B cell (primary cell): ENCODE measurements around the gene ODC1. TPM values are rescaled to one million over a fixed set of nuclear protein-coding genes. Genes with fewer than 3 reads are reported as not detected.

Source experiments
- ATAC-seq: fragments of 200-7000 bp; cut with Tn5 transposase; one replicate; pipeline ENCODE4 v1.10.0; 2021; ENCODE audit warnings: low read depth, mild to moderate bottlenecking, moderate number of reproducible peaks, moderate library complexity
- CTCF ChIA-PET: fragments of 350-600 bp; sonication (Branson Sonifier 250); formaldehyde crosslinking; loops from one replicate; lab custom pipeline; 2021; ENCODE audit warnings: antibody characterized with exemption, inconsistent platforms; lab: Charles Lee
- POLR2A ChIA-PET: fragments of 350-600 bp; sonication (Branson Sonifier 250); formaldehyde crosslinking; loops from one replicate; lab custom pipeline; 2021; ENCODE audit warnings: antibody characterized with exemption; lab: Charles Lee
- DNase-seq: peaks from one replicate; pipeline ENCODE4 v3.0.0; 2013
- H2AFZ ChIP-seq: 2 replicates; pipeline ENCODE4 v1.6.1; 2012; ENCODE audit warnings: mild to moderate bottlenecking, low read depth, low read length; ENCODE audit not compliant: insufficient read depth, poor library complexity, severe bottlenecking
- H3K27ac ChIP-seq, 2 donors: 1 replicate in 1 of 2; 2 replicates in 1 of 2; pipeline ENCODE4 v1.5.1; 2012 to 2013; ENCODE audit warnings: low read length in 2 of 2, mild to moderate bottlenecking in 2 of 2, moderate library complexity in 1 of 2
- H3K27me3 ChIP-seq, 4 experiments: fragments of 200-600 bp in 1 of 4; sonication (generic) in 1 of 4; replicated peaks in 1 of 4; 1 replicate in 2 of 4; 2 replicates in 2 of 4; pipeline versions ENCODE4 v1.6.1 to v1.7.0; 2013 to 2016; ENCODE audit warnings: low read length in 3 of 4, mild to moderate bottlenecking in 2 of 4, mixed read lengths in 1 of 4, moderate library complexity in 1 of 4; ENCODE audit not compliant: insufficient read depth in 4 of 4, control insufficient read depth in 3 of 4; ENCODE audit errors: control extremely low read depth in 1 of 4
- H3K36me3 ChIP-seq, 2 experiments: replicated peaks in 1 of 2; 1 replicate in 1 of 2; 2 replicates in 1 of 2; pipeline versions ENCODE4 v1.6.1 to v1.7.1; 2013; ENCODE audit warnings: low read length in 1 of 2; ENCODE audit not compliant: insufficient read depth in 2 of 2, control insufficient read depth in 1 of 2; ENCODE audit errors: control extremely low read depth in 1 of 2, extremely low read depth in 1 of 2
- H3K4me1 ChIP-seq, 2 donors: fragments of 200-600 bp in 1 of 2; sonication (generic) in 1 of 2; 1 replicate in 1 of 2; 2 replicates in 1 of 2; pipeline versions ENCODE4 v1.5.1 to v1.6.1; 2013 to 2017; ENCODE audit warnings: low read length in 2 of 2; ENCODE audit not compliant: control insufficient read depth in 2 of 2, insufficient read depth in 2 of 2
- H3K4me2 ChIP-seq: replicated peaks from 2 replicates; pipeline ENCODE3; 2012; ENCODE audit warnings: mild to moderate bottlenecking, low read depth, low read length; ENCODE audit not compliant: poor library complexity, severe bottlenecking
- H3K4me3 ChIP-seq, 5 experiments: fragments of 200-600 bp in 1 of 5; sonication (generic) in 1 of 5; 1 replicate in 3 of 5; 2 replicates in 2 of 5; pipeline versions ENCODE4 v1.5.1 to v1.7.0; 2011 to 2016; ENCODE audit warnings: low read length in 4 of 5, mild to moderate bottlenecking in 4 of 5, low read depth in 2 of 5, control low read depth in 1 of 5, moderate library complexity in 1 of 5; ENCODE audit not compliant: insufficient read depth in 1 of 5; ENCODE audit errors: control extremely low read depth in 1 of 5, extremely low read depth in 1 of 5
- H3K79me2 ChIP-seq: fragments of 200-600 bp; sonication (generic); one replicate; pipeline ENCODE4 v1.6.0; 2016; ENCODE audit warnings: low read length; ENCODE audit not compliant: control insufficient read depth, insufficient read depth
- H3K9ac ChIP-seq: fragments of 200-600 bp; sonication (generic); 2 replicates; pipeline ENCODE4 v1.6.1; 2017; ENCODE audit warnings: mild to moderate bottlenecking, low read length, moderate library complexity
- H3K9me3 ChIP-seq, 3 donors: one replicate each; pipeline versions ENCODE4 v1.6.1 to v1.7.1; 2013; ENCODE audit warnings: low read length in 2 of 3; ENCODE audit not compliant: control insufficient read depth in 2 of 3, insufficient read depth in 1 of 3; ENCODE audit errors: control extremely low read depth in 1 of 3
- H4K20me1 ChIP-seq: 2 replicates; pipeline ENCODE4 v1.6.0; 2012; ENCODE audit warnings: mild to moderate bottlenecking, low read length; ENCODE audit not compliant: insufficient read depth, control insufficient read depth, poor library complexity, severe bottlenecking
- H3K27ac Mint-ChIP-seq: one replicate; pipeline ENCODE4 v1.8.0; 2021; ENCODE audit warnings: mixed read lengths
- H3K27me3 Mint-ChIP-seq: one replicate; pipeline ENCODE4 v1.8.0; 2021; ENCODE audit warnings: mixed read lengths
- H3K4me1 Mint-ChIP-seq: one replicate; pipeline ENCODE4 v1.8.0; 2021; ENCODE audit warnings: mixed read lengths
- H3K4me3 Mint-ChIP-seq: one replicate; pipeline ENCODE4 v1.8.0; 2021; ENCODE audit warnings: mixed read lengths
- H3K9me3 Mint-ChIP-seq: one replicate; pipeline ENCODE4 v1.8.0; 2022; ENCODE audit warnings: mixed read lengths; ENCODE audit not compliant: insufficient read depth
- CTCF ChIP-seq: fragments of 200-600 bp; IDR thresholded peaks from one replicate; pipeline ENCODE4 v1.8.0; 2022; ENCODE audit warnings: antibody characterized with exemption, mild to moderate bottlenecking
- EZH2 ChIP-seq: IDR thresholded peaks from 2 replicates; pipeline ENCODE4 v1.6.1; 2012; ENCODE audit warnings: borderline replicate concordance, low read depth, mild to moderate bottlenecking, moderate library complexity, low read length; ENCODE audit not compliant: insufficient read depth, poor library complexity, severe bottlenecking
- WGBS: methylation state at CpG from one replicate; pipeline ENCODE4 v1.1.5; 2013; ENCODE audit warnings: missing lambda C conversion rate; ENCODE audit not compliant: insufficient coverage; 5-methylcytosine and 5-hydroxymethylcytosine counted together
- intact Hi-C: fragments of 100-400 bp; cut with micrococcal nuclease; formaldehyde crosslinking; loops from one replicate; pipeline ENCODE4 v1.10.0; 2022
- polyA plus RNA-seq: library from polyadenylated mRNA; depleted of rRNA; stranded (reverse); fragments of >200 nt; gene quantifications from 2 replicates; pipeline ENCODE4 v1.2.3, GENCODE V29; 2012
- total RNA-seq, 2 donors: library from RNA; stranded (reverse); fragments of 120-200 nt in 1 of 2; gene quantifications; 1 replicate in 1 of 2; 2 replicates in 1 of 2; pipeline versions ENCODE4 v1.2.3 to v1.2.4, GENCODE V29; 2013 to 2022

ODC1 gene
- total and polyA plus RNA-seq, 2 donors (not counting 1 experiment from before 2014, with no cell fraction given), result 88.7 to 171 TPM

- intact Hi-C loops, result no loop called here
- Histone ChIP-seq H3K9me3 (no peaks in the 10 kb centered on the region), H3K4me1 (peaks cover 4 to 29% of the 10 kb centered on the region in 2 donors), H3K4me2 (no peak overlapping the region), H3K36me3 (peaks cover 1 to 10% of the 10 kb centered on the region in 2 experiments), H3K79me2 (peaks cover 75% of the 10 kb centered on the region), H2AFZ (no peak overlapping the region), H4K20me1 (peaks cover 48% of the 10 kb centered on the region), H3K9ac (no peak overlapping the region), H3K27me3 (no peaks in the 10 kb centered on the region), H3K4me3 (no peak overlapping the region), H3K27ac (no peak overlapping the region)
- POLR2A ChIA-PET, result interaction anchor here (0.7 kb wide), 1 partner anchor 718 kb away, joined by 8 read pairs; no protein-coding TSS in a partner anchor
- TF ChIP-seq EZH2, result no peak
- TF ChIP-seq CTCF, result no peak
- WGBS, result 83% methylated on average over 8 of the region's 9 CpGs
- H3K27ac Mint-ChIP-seq, result no peak overlapping the region
- H3K27me3 Mint-ChIP-seq, result no peaks in the 10 kb centered on the region
- H3K4me3 Mint-ChIP-seq, result no peak overlapping the region
- ATAC-seq (no peak), DNase-seq (no peak)
- H3K9me3 Mint-ChIP-seq, result no peaks in the 10 kb centered on the region
- H3K4me1 Mint-ChIP-seq, result peaks cover 57% of the 10 kb centered on the region
- CTCF ChIA-PET, result interaction anchor here (1.2 to 5.6 kb wide), 2 partner anchors 10 to 16 kb away, joined by 4 to 30 read pairs; no protein-coding TSS in a partner anchor
These were observed 55.0 kb downstream of the ODC1 start for GRCh38 chr2:10392951-10393639.

DNA sequence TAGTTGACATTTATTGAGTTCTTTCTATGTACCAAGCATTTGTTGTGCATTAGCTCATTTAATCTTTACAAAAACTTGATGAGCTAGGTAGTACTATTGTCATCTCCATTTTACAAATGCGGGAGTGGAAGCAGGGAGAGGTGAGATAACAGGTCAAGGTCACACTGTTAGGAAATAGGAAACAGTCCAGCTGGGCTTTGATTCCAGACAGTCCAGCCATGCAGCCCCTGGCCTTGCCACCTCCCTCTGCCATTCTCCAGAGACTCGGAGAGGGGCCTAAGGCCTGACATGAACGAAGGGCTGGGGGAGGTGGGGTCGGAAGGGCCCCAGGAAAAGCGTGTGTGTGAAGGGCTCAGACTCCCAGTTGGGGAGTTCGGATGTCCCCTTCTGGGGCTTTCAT is 55.6 kb downstream of the ODC1 start:
- no peak for ATAC-seq
- peaks cover 78% of the 10 kb centered on the region for H3K79me2 ChIP-seq
- no peak overlapping the region for H3K9ac ChIP-seq
- no peaks in the 10 kb centered on the region for H3K27me3 ChIP-seq
- Mint-ChIP-seq H3K4me3 (no peak overlapping the region), H3K27me3 (no peaks in the 10 kb centered on the region), H3K4me1 (peaks cover 56% of the 10 kb centered on the region), H3K27ac (no peak overlapping the region), H3K9me3 (no peaks in the 10 kb centered on the region)
- ChIA-PET CTCF (interaction anchor here (1.2 to 5.6 kb wide), 2 partner anchors 10 to 16 kb away, joined by 4 to 30 read pairs; no protein-coding TSS in a partner anchor), POLR2A (no interaction called here)
- H4K20me1 ChIP-seq, result peaks cover 48% of the 10 kb centered on the region
- H2AFZ ChIP-seq, result no peak overlapping the region
- TF ChIP-seq EZH2 (no peak), CTCF (no peak)
- peaks cover 3 to 26% of the 10 kb centered on the region in 2 donors for H3K4me1 ChIP-seq
- no peak for DNase-seq
- no peaks in the 10 kb centered on the region for H3K9me3 ChIP-seq
- H3K27ac ChIP-seq, result no peak overlapping the region
- WGBS, result 94% methylated on average over 2 of the region's 6 CpGs
- H3K4me3 ChIP-seq, result no peak overlapping the region
- H3K36me3 ChIP-seq, result peaks cover 1 to 8% of the 10 kb centered on the region in 2 experiments
- intact Hi-C loops, result no loop called here
- H3K4me2 ChIP-seq, result no peak overlapping the region
